Ramos (cell line): ENCODE data around the gene ZNF140.

Experiments
- in situ Hi-C: fragments of 300-500 bp; cut with MboI; formaldehyde crosslinking; loops from one replicate; pipeline ENCODE4 v1.14.3; 2022; ENCODE audit warnings: low sequenced_read_pairs; ENCODE audit not compliant: unreplicated experiment

Gene ZNF140

DNA sequence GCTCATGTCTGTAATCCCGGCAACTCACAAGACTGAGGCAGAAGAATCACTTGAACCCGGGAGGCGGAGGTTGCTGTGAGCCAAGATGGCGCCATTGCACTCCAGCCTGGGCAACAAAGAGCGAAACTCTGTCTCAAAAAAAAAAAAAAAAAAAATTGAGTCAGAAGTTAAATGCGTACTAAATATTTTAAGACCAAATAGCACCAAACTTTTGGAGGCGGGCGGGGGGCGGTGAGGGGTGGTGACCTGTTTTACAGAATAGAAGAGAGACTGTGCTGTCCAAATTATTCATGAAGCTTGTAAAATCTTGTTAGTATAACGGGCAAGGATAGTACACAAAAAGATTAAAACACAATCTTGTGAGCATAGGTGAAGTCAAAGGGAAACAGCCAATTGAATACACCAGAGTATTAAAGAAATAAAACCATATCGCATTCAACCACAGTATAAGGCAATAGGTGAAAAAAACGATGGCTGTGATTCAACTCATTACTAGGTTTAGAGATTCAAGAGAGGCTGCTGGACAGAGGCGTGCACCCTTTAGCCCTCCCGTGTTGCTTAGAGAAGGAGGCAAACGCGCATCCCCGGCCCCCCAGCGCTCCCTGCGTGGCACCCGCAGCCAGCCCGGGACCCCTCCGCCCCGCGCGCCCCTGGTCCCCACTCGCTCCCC lies 48.8 kb downstream of the ZNF140 start:
- in situ Hi-C loops: no loop called here

DNA sequence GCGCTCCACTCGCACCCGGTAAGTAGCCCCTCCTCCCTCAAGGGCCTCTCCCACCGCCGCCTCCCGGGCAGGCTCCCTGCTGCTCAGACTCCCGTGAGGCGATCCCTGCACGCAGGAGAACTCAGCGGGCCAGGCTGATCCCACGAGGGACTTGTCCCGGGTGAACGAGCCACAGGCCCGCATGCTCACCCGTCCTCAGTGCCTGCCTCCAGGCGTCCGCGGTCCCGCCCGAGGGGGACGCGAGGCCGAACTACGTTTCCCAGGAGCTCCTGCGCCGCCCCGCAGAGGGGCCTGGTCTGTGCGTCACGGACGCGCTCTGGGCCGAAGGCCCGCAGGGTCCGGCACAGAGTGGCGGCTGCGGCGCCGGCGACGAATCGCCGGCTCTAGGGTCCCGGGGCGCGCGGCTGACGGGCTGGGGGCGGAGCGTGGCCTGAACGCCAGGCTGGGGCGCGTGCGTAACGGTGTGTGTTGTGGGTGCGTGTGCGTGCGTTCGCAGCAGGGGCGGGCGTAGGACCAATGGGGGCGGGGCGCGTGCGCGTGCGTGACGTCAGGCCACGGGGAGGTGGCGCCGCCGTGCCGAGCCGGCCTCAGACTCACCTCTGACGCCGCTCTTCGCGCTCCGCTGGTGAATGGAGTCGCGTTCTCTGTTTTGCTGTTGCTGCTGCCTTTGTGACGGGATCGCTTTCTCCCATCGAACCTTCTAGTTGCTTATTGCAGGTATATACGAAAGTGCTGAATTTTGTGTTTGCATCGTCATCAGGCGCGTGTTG lies 49.5 kb downstream of the ZNF140 start, which contains the start of the genes ZNF10 and ZNF891:
ZNF10 (plus strand) TSS at position 590 of the 770 bp plus-strand sequence. CDS start 13,866 bp downstream, outside the sequence.
ZNF891 (minus strand) TSS at position 237 of the 770 bp plus-strand sequence. CDS start 8,356 bp downstream, outside the sequence.
- in situ Hi-C loops: no loop called here

DNA sequence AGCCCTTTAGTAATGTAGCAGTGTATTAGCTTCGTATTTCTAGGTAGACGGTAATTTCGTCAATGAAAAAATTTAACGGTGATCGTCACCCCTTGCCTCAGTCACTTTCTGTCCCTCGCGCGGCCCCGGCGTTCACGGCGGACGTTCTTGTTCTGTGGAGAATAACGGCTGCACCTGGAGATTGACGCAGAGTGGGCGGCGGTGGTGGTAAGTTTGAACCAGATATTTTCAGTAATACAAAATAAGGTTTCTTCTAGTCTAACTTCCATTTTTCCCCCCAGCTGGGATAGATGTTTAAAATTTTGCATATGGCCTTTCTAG lies 50.0 kb downstream of the ZNF140 start:
- in situ Hi-C loops: no loop called here

DNA sequence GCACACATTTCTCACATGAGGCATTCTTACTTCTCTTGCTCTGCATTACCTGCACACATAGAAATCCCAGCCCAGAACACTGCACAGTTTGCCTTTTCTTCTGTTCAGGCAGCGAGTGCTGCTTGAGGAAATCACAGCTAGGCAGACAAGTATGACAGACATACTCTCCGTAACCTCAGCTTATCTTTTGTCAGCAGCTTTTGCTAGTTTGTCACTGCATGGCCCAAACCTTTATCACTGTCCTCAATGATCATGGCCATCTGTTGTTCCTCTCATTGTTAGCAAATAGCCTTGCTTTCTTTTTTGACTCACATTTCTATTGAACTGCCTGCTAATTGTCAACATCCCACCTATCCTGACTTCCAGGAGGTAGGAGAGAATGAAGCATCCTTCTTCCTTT lies 55.0 kb downstream of the ZNF140 start:
- in situ Hi-C loops: no loop called here

DNA sequence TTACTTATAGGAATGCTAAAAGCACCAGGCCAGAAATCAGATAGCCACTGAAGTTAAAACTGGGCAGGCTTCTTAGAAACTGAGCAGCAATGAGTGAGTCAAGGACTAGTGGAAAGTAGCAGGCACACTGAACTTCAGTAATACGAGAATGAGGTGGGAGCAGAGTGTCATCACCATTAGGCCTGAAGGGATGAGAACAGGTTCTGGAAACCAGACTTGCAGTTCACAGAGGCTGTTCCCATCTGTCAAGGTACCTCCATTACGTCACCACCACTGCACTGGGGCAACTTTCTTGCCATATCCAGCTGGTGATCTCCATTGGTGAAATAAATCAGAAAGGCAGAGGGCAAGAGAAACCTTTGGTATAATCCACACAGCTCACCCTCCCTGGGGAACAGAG lies 65.3 kb downstream of the ZNF140 start:
- in situ Hi-C loops: no loop called here

DNA sequence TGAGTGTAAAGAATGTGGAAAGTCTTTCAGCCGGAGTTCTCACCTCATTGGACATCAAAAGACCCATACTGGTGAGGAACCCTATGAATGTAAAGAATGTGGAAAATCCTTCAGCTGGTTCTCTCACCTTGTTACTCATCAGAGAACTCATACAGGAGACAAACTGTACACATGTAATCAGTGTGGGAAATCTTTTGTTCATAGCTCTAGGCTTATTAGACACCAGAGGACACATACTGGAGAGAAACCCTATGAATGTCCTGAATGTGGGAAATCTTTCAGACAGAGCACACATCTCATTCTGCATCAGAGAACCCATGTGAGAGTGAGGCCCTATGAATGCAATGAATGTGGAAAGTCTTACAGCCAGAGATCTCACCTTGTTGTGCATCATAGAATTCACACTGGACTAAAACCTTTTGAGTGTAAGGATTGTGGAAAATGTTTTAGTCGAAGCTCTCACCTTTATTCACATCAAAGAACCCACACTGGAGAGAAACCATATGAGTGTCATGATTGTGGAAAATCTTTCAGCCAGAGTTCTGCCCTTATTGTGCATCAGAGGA lies 75.5 kb downstream of the ZNF140 start:
- in situ Hi-C loops: no loop called here
